WTC11 (cell line): Measurements from ENCODE around the gene STUM. TPM values are rescaled to one million over a fixed set of nuclear protein-coding genes. Genes with fewer than 3 reads are reported as not detected.

Source experiments
- ATAC-seq: fragments of 200-7000 bp; cut with Tn5 transposase; 2 replicates; pipeline ENCODE4 v1.10.0; 2021; ENCODE audit warnings: mild to moderate bottlenecking, moderate library complexity
- CTCF ChIA-PET: fragments of 300-600 bp; sonication (Branson Sonifier 250); formaldehyde crosslinking; loops from one replicate; lab custom pipeline; 2021; ENCODE audit warnings: antibody characterized with exemption; lab: Charles Lee
- POLR2A ChIA-PET: fragments of 350-600 bp; sonication (Branson Sonifier 250); formaldehyde crosslinking; loops from one replicate; lab custom pipeline; 2021; ENCODE audit warnings: antibody characterized with exemption; lab: Charles Lee
- DNase-seq: peaks from one replicate; pipeline ENCODE4 v3.0.0; 2021; ENCODE audit warnings: low spot score
- H3K27ac Mint-ChIP-seq: 2 replicates; pipeline ENCODE4 v1.8.0; 2021; ENCODE audit warnings: mixed read lengths
- H3K27me3 Mint-ChIP-seq: 2 replicates; pipeline ENCODE4 v1.8.0; 2021; ENCODE audit warnings: low read depth, mild to moderate bottlenecking, moderate library complexity, mixed read lengths
- H3K36me3 Mint-ChIP-seq: 2 replicates; pipeline ENCODE4 v1.8.0; 2021; ENCODE audit warnings: mixed read lengths
- H3K4me1 Mint-ChIP-seq: 2 replicates; pipeline ENCODE4 v1.8.0; 2022; ENCODE audit warnings: mixed read lengths
- H3K4me3 Mint-ChIP-seq: 2 replicates; pipeline ENCODE4 v1.8.0; 2021; ENCODE audit warnings: mild to moderate bottlenecking, moderate library complexity, mixed read lengths
- H3K9me3 Mint-ChIP-seq: 2 replicates; pipeline ENCODE4 v1.8.0; 2021; ENCODE audit warnings: mixed read lengths
- AFF4 ChIP-seq: sonication (generic); formaldehyde crosslinking; IDR thresholded peaks from 2 replicates; pipeline ENCODE4 v1.8.1; 2023; ENCODE audit warnings: mild to moderate bottlenecking, missing genetic modification reagents, borderline replicate concordance
- ARID4B ChIP-seq: sonication (generic); formaldehyde crosslinking; IDR thresholded peaks from 2 replicates; pipeline ENCODE4 v1.8.0; 2023; ENCODE audit warnings: missing genetic modification reagents, mild to moderate bottlenecking, borderline replicate concordance
- CBFB ChIP-seq: sonication (generic); formaldehyde crosslinking; IDR thresholded peaks from 2 replicates; pipeline ENCODE4 v1.8.1; 2022; ENCODE audit warnings: mild to moderate bottlenecking, low read depth, missing genetic modification reagents
- CTCF ChIP-seq: fragments of 200-600 bp; IDR thresholded peaks from 2 replicates; pipeline ENCODE4 v1.8.0; 2022; ENCODE audit warnings: antibody characterized with exemption
- E2F1 ChIP-seq: sonication (generic); formaldehyde crosslinking; IDR thresholded peaks from 2 replicates; pipeline ENCODE4 v1.8.0; 2022; ENCODE audit warnings: mild to moderate bottlenecking, missing genetic modification reagents
- EMX1 ChIP-seq: fragments of 250-450 bp; sonication (Bioruptor Pico); IDR thresholded peaks from 2 replicates; pipeline ENCODE4 v1.8.0; 2021; ENCODE audit warnings: mild to moderate bottlenecking
- ESRRA ChIP-seq: sonication (generic); formaldehyde crosslinking; IDR thresholded peaks from 2 replicates; pipeline ENCODE4 v1.8.1; 2022; ENCODE audit warnings: mild to moderate bottlenecking, missing genetic modification reagents, borderline replicate concordance
- GABPB1 ChIP-seq: sonication (generic); formaldehyde crosslinking; IDR thresholded peaks from 2 replicates; pipeline ENCODE4 v1.8.1; 2023; ENCODE audit warnings: mild to moderate bottlenecking, missing genetic modification reagents
- IRF2 ChIP-seq: sonication (generic); formaldehyde crosslinking; IDR thresholded peaks from 2 replicates; pipeline ENCODE4 v1.8.0; 2022; ENCODE audit warnings: low read depth, missing genetic modification reagents, borderline replicate concordance
- MAX ChIP-seq: sonication (generic); formaldehyde crosslinking; IDR thresholded peaks from 2 replicates; pipeline ENCODE4 v1.8.0; 2022; ENCODE audit warnings: mild to moderate bottlenecking, missing genetic modification reagents
- MLX ChIP-seq: sonication (generic); formaldehyde crosslinking; IDR thresholded peaks from 2 replicates; pipeline ENCODE4 v1.8.1; 2023; ENCODE audit warnings: mild to moderate bottlenecking, missing genetic modification reagents, moderate library complexity
- RORB ChIP-seq: fragments of 250-450 bp; sonication (Bioruptor Pico); IDR thresholded peaks from 2 replicates; pipeline ENCODE4 v1.9.0; 2021; ENCODE audit warnings: mild to moderate bottlenecking
- TCF7 ChIP-seq: sonication (generic); formaldehyde crosslinking; IDR thresholded peaks from 2 replicates; pipeline ENCODE4 v1.8.0; 2022; ENCODE audit warnings: mild to moderate bottlenecking, low read depth, missing genetic modification reagents, moderate library complexity
- TEAD1 ChIP-seq: sonication (generic); formaldehyde crosslinking; IDR thresholded peaks from 2 replicates; pipeline ENCODE4 v1.8.0; 2022; ENCODE audit warnings: mild to moderate bottlenecking, missing genetic modification reagents
- USF1 ChIP-seq: sonication (generic); formaldehyde crosslinking; IDR thresholded peaks from 2 replicates; pipeline ENCODE4 v1.8.0; 2022; ENCODE audit warnings: mild to moderate bottlenecking, missing genetic modification reagents
- USF2 ChIP-seq: sonication (generic); formaldehyde crosslinking; IDR thresholded peaks from 2 replicates; pipeline ENCODE4 v1.8.1; 2023; ENCODE audit warnings: mild to moderate bottlenecking, missing genetic modification reagents, moderate library complexity
- ZNF121 ChIP-seq: sonication (generic); formaldehyde crosslinking; IDR thresholded peaks from 2 replicates; pipeline ENCODE4 v1.8.0; 2023; ENCODE audit warnings: missing genetic modification reagents
- ZNF512 ChIP-seq: sonication (generic); formaldehyde crosslinking; IDR thresholded peaks from 2 replicates; pipeline ENCODE4 v1.8.1; 2022; ENCODE audit warnings: missing genetic modification reagents, borderline replicate concordance
- total RNA-seq: library from RNA; stranded (reverse); gene quantifications from 3 replicates; pipeline ENCODE4 v1.2.3, GENCODE V29; 2021

STUM gene
- total RNA-seq, 1 experiment from 2014 or later: 2.5 TPM

- TF ChIP-seq AFF4 (CRISPR knock-in tag): no peak
- TF ChIP-seq IRF2: no peak
- TF ChIP-seq ESRRA: no peak
- no peak for TF ChIP-seq ZNF512 (CRISPR knock-in tag)
- TF ChIP-seq GABPB1 (CRISPR knock-in tag): no peak
- no peak for TF ChIP-seq E2F1 (CRISPR knock-in tag)
- TF ChIP-seq MAX (CRISPR knock-in tag): no peak
- no peak for TF ChIP-seq RORB (CRISPR knock-in tag)
- no peak for TF ChIP-seq ZNF121 (CRISPR knock-in tag)
- TF ChIP-seq, all 79 proteins: peak for 0
Measured at GRCh38 chr1:226645279-226645976, 96.9 kb downstream of the STUM start (continued).

GRCh38 chr1:226646026-226646869 is 97.7 kb downstream of the STUM start:
- no peaks in the 10 kb centered on the region for H3K27me3 Mint-ChIP-seq
- ATAC-seq (no peak), DNase-seq (no peak)
- POLR2A ChIA-PET: no interaction called here
- H3K36me3 Mint-ChIP-seq: peaks cover 2% of the 10 kb centered on the region
- H3K4me3 Mint-ChIP-seq: no peak overlapping the region
- no peaks in the 10 kb centered on the region for H3K9me3 Mint-ChIP-seq
- peaks cover 21% of the 10 kb centered on the region for H3K4me1 Mint-ChIP-seq
- CTCF ChIA-PET: interaction anchor here (1.0 kb wide), 1 partner anchor 20 kb away, joined by 3 read pairs; no protein-coding TSS in a partner anchor
- H3K27ac Mint-ChIP-seq: no peak overlapping the region
- TF ChIP-seq USF1 (CRISPR knock-in tag) (no peak), CBFB (CRISPR knock-in tag) (no peak), TEAD1 (CRISPR knock-in tag) (no peak), TCF7 (CRISPR knock-in tag) (no peak), GABPB1 (CRISPR knock-in tag) (no peak), EMX1 (CRISPR knock-in tag) (no peak), MLX (no peak), USF2 (CRISPR knock-in tag) (no peak), ESRRA (no peak), ARID4B (CRISPR knock-in tag) (no peak), ZNF121 (CRISPR knock-in tag) (no peak), CTCF (no peak)
